Activated naive CD4-positive, alpha-beta T cell (primary cell): ENCODE results near the gene MLIP.
"Not testable (repeated sequence)": the region's sequence is repeated elsewhere in the genome, so short reads cannot be mapped to it uniquely, and the experiment has no call there.

Experiments
- DNase-seq, 4 experiments: peaks; one replicate each; lab custom pipeline; 2025; lab: John Stamatoyannopoulos, UW

The MLIP gene

GRCh38 chr6:54111341-54112045 is at the start of gene MLIP:
MLIP (plus strand) TSS chr6:54111443; CDS start chr6:54111480, 37 bp downstream.
- DNase-seq = no peak

- no peak for DNase-seq
These were observed 48.1 kb upstream of the MLIP start for GRCh38 chr6:54063228-54063539.

- no peak for DNase-seq
These were observed 42.5 kb upstream of the MLIP start for GRCh38 chr6:54068694-54069093.

GRCh38 chr6:54070025-54070424 is 41.2 kb upstream of the MLIP start:
- no peak for DNase-seq

- no peak for DNase-seq
These were observed 39.4 kb upstream of the MLIP start for GRCh38 chr6:54071821-54072340.

GRCh38 chr6:54072635-54073313 is 38.5 kb upstream of the MLIP start:
- DNase-seq = no peak

GRCh38 chr6:54073487-54073886 is 37.8 kb upstream of the MLIP start:
- DNase-seq = no peak

GRCh38 chr6:54074109-54074508 is 37.1 kb upstream of the MLIP start:
- DNase-seq = no peak

- no peak for DNase-seq
These were observed 36.6 kb upstream of the MLIP start for GRCh38 chr6:54074578-54075195.

GRCh38 chr6:54076159-54076789 is 35.0 kb upstream of the MLIP start:
- DNase-seq = no peak

- not testable (repeated sequence) for DNase-seq
These were observed 29.7 kb upstream of the MLIP start for GRCh38 chr6:54081499-54081898.

- no peak for DNase-seq
These were observed 28.0 kb upstream of the MLIP start for GRCh38 chr6:54083287-54083686.

GRCh38 chr6:54084231-54084630 is 27.0 kb upstream of the MLIP start:
- DNase-seq = no peak

GRCh38 chr6:54085047-54085446 is 26.2 kb upstream of the MLIP start:
- no peak for DNase-seq

- DNase-seq = no peak
These were observed 25.7 kb upstream of the MLIP start for GRCh38 chr6:54085541-54085940.

GRCh38 chr6:54086439-54086838 is 24.8 kb upstream of the MLIP start:
- no peak for DNase-seq

GRCh38 chr6:54087721-54088120 is 23.5 kb upstream of the MLIP start:
- DNase-seq = no peak

GRCh38 chr6:54093326-54093948 is 17.8 kb upstream of the MLIP start:
- no peak for DNase-seq

- DNase-seq = no peak
These were observed 16.9 kb upstream of the MLIP start for GRCh38 chr6:54094293-54094692.

- DNase-seq = no peak
These were observed 16.5 kb upstream of the MLIP start for GRCh38 chr6:54094786-54095185.

- no peak for DNase-seq
These were observed 15.5 kb upstream of the MLIP start for GRCh38 chr6:54095723-54096122.

GRCh38 chr6:54096811-54097210 is 14.4 kb upstream of the MLIP start:
- DNase-seq = no peak
